HG02610 (cell line): ENCODE results near the gene PPP3CA.

Experiments
- ATAC-seq: cut with Tn5 transposase; IDR thresholded peaks from one replicate; pipeline ENCODE4 v1.9.1; 2021; ENCODE audit warnings: mild to moderate bottlenecking, moderate library complexity; ENCODE audit not compliant: unreplicated experiment

Gene PPP3CA

DNA sequence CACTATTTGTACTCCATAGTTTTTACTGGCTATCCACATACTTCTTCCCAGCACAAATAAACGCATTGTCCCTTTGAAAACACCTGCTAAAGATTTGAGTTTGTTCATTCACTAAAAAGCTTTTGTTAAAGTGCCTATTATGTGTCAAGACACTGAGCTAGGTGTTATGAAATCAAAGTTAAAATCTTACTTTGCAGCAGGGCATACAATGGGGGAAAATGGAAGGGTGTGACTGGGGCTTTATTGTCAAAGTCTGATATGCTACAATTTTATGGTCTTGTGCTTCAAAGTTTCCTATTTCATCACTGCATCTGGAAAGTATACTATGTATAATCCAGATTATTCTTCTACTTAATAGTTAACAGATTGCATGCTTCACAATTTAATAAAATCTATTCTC, 128.4 kb downstream of the PPP3CA start:
- ATAC-seq: no peak

- ATAC-seq: no peak
Measured at GRCh38 chr4:101218346-101218745, 129.0 kb downstream of the PPP3CA start.

DNA sequence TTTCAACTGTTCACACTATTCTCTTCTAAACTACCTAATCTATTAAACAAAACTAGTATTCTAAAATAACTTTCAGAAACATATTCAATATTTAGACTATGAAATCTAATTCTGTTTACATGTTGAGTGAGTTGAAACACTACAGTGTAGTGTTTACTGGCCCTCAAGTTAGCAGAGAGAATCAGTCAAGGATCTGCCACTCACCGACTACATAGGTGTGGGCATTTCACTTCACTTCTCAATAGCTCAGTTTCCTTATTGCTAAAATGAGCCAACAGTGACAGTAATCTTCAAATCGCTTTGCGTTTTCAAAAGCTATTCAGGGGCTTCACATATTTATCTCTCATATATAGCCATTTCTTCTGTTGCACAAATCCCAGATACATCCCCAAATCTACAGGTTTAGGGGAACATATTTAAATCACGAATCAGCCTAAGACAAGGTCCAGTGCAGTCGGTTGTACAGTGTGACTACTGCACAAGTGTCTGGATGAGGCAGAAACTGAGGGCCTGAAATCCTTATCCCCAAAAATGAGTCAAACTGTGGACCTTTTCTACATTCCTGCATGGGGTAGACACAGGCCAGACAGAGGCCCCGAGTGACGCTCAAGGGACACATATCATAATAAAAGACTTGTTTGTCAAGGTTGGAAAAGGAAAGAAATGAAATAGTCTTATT, 129.8 kb downstream of the PPP3CA start:
- no peak for ATAC-seq

GRCh38 chr4:101211146-101211553, 136.2 kb downstream of the PPP3CA start:
- no peak for ATAC-seq

DNA sequence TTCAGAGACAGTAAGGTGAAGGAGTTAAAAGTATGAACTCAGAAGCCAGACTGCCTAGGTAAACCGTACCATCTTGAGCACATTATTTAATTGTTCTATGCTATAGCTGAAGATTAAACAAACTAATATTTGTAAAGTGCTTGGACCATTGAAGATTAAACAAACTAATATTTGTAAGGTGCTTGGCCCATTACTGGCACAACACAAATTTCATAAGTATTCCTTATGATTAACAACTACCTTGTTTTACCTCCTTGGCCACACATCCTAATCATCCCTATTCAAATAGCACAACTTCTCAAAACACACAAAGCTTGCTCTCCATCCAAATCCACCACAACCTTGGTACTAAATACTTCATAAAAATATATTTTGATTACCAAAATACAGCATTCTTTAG, 137.0 kb downstream of the PPP3CA start:
- ATAC-seq: no peak

DNA sequence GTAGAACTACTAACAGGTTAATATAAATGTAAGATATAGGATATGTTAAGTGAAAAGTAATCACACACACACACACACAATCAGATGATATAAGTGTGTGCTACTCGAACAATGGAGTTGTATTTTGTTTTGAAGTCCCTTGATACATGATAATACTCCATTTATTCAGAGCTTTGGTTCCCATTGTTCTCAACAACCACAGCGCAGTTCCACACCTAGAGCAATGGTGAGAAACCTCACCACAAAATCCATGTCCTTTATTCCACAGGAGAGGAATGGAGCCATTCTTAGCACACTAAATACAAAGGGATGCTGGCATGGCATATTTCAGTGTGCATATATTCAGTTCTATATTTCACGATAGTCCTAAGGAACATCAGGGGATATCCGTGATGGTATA, 139.2 kb downstream of the PPP3CA start:
- no peak for ATAC-seq

GRCh38 chr4:101205916-101206315, 141.4 kb downstream of the PPP3CA start:
- peak; percentile 99 for ATAC-seq

- no peak for ATAC-seq
Measured at GRCh38 chr4:101201421-101201820, 145.9 kb downstream of the PPP3CA start.

GRCh38 chr4:101200561-101200960, 146.8 kb downstream of the PPP3CA start:
- ATAC-seq: no peak

DNA sequence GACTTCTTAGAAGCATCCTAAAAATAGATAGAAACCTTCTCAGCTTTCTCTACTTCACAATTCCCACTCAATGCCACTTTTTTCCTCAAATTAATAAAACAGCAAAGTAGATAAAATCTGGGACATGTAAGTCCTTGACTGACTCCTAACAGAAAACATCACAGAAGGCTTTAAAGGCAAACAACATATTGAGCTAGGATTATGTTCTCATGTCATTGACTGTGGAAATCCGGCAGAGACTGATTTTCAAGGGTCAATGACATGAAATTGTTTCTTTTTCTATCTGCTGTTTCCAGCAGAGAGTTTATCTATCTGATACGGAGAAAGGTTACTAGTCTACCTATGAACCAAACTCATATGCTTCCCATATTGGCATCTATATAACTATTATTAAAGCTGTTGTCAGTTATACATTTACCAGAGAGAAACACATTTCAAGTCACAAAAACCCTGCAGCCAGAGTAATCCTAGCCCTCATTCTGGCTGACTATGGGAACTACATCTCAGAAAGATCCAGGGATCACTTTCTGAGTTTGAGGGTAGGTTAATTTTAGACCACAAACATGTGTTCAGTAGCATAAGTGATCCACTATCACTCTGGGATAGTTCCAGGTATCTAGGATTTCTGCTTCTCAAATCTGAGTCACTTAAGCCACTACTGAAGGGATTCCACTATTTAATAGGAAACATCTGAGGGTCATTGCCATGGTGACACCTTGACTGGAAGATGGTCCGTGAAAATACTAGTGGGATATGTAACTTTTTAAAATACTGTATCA, 147.6 kb downstream of the PPP3CA start:
- no peak for ATAC-seq

DNA sequence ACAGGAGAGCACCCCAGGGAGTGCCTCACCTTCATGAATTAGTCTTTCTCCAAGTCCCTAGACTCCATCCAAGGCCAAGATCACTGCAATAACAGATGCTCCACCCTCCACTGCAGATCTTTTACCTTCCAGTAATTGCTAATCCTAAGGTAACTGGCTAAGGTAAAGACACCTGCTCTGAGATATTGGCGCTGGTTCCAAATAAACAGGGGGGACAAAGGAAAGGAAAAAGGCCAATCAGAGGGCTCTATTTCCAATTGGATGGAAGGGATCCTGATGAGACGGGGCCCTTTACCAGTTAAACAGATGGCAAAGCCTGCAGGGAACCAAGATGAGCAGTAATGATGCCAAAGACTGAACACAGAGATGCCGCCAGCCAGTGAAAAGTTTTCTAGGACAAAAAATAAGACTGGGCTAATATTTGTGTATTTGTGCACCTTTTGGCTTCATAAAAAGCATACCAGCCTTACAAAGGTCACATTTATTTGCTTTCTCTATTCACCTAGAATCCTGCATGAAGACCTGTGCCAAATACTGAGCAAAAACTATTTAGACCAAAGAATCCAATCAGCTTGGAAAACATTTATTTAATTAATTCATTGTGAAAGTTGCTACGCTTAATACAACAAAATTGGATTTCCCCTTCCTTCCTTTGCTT, 148.5 kb downstream of the PPP3CA start:
- no peak for ATAC-seq

DNA sequence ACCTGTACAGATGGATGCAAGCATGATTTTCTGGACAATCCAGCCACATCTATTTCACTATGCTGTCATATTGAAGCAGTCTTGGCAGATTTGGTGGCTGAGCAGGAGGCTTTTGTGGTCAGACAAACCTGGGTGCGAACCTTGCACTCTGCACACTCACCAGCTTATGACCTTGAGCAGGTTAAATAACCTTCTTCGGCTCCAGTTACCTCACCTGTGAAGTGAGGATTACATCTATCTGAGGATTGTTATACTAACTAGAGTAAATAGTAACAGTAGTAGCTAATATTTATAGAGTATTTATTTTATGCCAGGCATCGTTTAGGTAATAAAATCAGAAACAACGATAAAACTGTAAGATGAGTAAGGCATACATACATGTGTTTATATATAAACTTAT, 150.0 kb downstream of the PPP3CA start:
- ATAC-seq: no peak

GRCh38 chr4:101192244-101192643, 155.1 kb downstream of the PPP3CA start:
- ATAC-seq: no peak

DNA sequence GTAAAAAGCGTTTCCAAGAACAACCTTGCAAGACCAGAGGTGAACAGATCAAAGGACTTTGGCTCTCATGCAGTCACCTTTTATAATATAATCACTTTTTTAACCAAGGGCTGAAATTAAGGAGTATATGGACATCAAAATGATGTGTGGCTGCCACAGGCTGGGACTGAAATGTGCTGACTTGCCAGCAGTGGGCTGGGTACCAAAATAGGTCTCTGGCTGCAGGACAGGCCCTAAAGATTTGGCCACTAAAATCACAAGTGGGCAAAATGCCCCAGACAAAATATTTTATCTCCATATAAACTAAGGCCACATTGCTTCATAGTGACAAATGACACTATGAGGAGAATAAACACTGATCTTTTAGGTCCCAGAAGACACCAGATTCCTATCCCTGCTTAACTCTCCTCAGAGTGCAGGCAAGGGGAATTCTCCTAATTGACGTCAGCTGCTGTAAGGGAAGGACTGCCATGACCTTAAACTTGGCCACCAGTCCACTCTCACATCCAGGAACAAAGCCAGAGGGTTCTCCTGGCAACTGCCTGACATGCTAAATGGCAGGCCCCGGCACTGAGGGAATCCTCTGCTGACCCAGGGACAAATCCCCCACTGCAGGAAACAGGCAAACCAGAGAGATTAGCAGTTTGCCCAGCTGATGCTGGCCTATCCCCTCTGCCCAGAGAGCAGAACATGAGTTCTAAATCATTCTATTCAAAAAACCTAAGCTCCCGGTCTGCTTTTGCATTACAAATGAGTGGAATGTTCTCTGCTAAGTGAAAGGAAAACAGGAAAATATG, 155.8 kb downstream of the PPP3CA start:
- no peak for ATAC-seq

- ATAC-seq: no peak
Measured at GRCh38 chr4:101190751-101191150, 156.6 kb downstream of the PPP3CA start.

DNA sequence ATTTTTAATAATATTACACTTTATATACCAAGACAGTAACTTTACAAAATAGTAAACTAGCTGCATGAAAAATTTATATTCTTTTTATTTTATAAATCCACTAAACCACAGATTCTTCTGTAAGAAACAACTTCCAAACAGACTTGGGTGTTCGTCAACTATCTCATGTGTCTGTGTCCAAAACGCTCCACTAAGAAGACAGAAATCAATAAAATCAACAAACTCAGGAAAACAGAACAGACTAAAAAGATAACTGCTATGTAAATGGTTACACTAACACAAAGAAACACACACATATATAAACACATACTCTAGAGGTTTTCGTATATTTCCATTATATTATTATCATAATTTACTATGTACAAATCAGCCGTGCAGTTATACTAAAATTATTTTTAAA, 158.4 kb downstream of the PPP3CA start:
- ATAC-seq: no peak

DNA sequence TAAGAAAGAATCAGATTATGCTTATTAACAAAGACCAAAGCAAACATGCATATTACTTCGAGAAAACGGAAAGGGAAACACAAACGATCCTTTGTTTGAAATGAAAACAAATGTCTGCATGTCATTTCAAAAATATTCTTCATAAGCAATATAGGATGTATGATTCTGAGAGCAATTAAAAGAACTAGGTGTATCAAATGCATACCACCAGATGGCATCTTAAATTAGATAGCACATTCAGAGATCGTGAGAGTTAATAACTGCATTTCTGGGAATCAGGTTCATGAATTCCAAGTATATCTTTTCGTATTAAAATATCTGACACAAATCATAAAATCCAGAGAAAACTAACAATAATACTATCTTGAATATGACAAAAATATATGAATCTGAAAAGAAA, 159.5 kb downstream of the PPP3CA start:
- ATAC-seq: no peak

DNA sequence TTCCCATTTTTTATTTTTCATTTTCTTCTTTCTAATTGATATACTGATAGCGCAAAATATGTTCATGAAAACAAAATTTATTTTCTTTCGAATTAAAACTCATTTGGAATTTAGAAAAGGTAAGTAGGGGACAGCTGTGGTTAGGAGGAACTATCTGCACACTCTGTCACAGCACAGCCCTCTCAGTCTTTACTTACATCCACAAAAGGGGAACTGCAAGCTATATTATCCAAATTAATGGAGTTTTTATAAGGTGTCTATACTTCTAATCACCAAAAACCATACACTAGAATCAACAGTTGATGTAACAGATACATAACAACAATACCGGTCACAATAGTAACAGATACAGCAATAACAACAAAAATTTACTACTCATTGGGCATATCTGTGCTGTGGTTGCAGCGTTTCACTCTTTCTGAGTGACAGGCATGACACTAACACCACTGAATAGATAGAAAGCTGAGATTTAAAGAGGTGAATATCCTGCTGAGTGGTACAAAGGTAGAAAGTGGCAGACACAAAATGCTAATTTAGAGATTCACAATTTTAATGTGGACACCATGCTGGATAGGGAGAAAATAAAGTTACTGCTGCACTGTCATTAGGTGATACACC, 160.7 kb downstream of the PPP3CA start:
- no peak for ATAC-seq

DNA sequence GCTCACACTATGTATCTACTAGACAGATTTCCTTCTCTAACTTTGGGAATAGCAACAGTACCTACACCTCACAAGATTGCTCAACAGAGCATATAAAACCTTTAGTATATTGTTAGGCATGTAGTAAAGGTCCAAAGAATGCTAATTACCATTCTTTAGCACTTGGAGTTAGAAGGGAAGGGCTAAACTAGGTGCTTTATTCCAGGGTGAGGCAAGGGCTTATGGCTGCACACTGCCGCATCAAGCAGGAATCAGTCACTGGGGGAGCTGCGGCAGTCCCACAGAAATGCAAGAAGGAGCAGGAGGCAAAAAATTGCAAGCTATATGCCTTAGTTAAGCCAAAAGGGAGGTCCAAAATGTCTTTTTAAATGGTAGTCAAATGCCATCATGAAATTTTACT, 162.7 kb downstream of the PPP3CA start:
- ATAC-seq: no peak

DNA sequence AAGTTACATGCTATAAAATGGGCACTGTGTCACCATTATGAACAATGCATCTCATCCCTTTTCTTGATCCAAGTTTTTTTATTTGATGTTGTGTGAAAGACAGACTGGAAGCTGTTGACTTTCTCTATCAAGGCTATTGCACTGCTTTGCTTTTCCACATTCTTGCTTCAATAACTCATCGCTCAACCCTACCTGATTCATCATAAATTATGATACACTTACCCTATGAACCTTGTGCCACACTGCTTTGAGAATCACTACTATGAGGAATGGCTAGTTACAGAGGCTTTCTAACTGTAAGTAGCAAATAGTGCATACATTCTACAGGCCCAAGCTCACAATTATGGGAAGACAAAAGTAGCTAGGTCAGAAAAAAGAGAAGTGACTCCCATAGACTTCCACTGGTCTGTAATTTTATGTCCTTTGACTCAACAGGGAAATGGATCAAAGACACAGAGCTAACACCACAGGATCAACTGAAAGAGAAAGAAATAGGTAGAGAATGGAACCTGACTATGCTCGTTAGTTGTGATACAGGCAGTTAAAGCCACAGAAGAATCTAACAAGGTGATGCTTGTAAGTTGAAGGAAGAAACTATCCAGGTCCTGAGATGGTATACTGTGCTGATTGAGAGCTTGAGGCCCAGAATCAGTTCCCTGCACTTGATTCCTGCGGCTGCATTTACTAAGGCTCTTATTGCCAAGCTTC, 163.5 kb downstream of the PPP3CA start:
- peak; percentile 71 for ATAC-seq
